Astrocyte of the cerebellum (primary cell): Measurements from ENCODE around the gene PACRGL.

Experiments used
- DNase-seq: peaks from one replicate; pipeline ENCODE4 v3.0.0-alpha.2; 2011; ENCODE audit warnings: low read depth
- H3K4me3 ChIP-seq: 2 replicates; pipeline ENCODE4 v1.5.1; 2011; ENCODE audit warnings: mild to moderate bottlenecking, low read depth, low read length, moderate library complexity
- in situ Hi-C: cut with HindIII; loops from 2 replicates; pipeline ENCODE4 v1.10.0; 2017; ENCODE audit warnings: low sequenced_read_pairs
- TF ChIP-seq, protein P1 (sequence below): IDR thresholded peaks from 2 replicates; pipeline ENCODE4 v1.5.1; 2012; ENCODE audit warnings: low read length, low read depth, moderate library complexity, mild to moderate bottlenecking; ENCODE audit errors: missing control alignments

PACRGL gene

DNA sequence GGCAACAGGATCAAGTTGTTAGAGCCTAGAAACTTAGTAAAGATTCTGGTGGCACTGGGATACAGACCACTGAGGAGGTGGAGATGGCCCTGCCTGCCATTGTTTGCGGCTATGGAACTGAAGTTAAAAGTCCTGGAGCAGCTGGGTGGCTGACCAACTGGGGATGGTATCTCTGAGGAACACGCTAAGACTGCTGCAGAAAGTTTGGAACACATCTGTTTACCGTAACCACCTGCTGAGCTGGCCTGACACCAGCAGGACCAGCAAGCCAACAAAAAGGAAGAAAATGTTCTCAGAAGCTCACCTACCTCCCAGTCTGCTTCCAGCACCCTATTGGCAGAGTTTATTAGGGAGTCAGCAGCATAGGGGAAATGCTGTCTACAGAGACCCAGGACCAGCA lies 17.4 kb upstream of the PACRGL start:
- TF ChIP-seq, protein P1, sequence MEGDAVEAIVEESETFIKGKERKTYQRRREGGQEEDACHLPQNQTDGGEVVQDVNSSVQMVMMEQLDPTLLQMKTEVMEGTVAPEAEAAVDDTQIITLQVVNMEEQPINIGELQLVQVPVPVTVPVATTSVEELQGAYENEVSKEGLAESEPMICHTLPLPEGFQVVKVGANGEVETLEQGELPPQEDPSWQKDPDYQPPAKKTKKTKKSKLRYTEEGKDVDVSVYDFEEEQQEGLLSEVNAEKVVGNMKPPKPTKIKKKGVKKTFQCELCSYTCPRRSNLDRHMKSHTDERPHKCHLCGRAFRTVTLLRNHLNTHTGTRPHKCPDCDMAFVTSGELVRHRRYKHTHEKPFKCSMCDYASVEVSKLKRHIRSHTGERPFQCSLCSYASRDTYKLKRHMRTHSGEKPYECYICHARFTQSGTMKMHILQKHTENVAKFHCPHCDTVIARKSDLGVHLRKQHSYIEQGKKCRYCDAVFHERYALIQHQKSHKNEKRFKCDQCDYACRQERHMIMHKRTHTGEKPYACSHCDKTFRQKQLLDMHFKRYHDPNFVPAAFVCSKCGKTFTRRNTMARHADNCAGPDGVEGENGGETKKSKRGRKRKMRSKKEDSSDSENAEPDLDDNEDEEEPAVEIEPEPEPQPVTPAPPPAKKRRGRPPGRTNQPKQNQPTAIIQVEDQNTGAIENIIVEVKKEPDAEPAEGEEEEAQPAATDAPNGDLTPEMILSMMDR = no peak
- no peak for DNase-seq
- no peak overlapping the region for H3K4me3 ChIP-seq
- in situ Hi-C loops = no loop called here

DNA sequence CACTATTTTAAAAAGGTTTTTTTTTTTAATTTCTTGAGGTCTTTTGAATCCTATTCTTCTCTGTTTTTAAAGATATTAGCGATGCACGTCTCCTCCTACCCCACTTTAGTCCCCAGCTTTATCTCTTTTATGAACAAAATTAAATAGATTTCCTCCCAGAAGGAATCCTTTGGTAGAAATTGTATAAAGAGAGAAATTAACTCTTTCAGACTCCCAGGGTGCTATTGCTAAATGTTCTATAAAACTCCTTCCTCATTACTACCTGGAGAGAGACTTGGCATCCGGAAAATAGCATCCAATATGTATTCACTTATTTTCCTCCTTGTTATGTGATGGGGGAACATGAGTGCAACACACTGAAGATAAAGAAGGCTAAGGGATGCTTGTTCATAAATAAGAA lies 16.5 kb upstream of the PACRGL start:
- H3K4me3 ChIP-seq = no peak overlapping the region
- TF ChIP-seq, protein P1 = no peak
- in situ Hi-C loops = no loop called here
- DNase-seq = no peak

DNA sequence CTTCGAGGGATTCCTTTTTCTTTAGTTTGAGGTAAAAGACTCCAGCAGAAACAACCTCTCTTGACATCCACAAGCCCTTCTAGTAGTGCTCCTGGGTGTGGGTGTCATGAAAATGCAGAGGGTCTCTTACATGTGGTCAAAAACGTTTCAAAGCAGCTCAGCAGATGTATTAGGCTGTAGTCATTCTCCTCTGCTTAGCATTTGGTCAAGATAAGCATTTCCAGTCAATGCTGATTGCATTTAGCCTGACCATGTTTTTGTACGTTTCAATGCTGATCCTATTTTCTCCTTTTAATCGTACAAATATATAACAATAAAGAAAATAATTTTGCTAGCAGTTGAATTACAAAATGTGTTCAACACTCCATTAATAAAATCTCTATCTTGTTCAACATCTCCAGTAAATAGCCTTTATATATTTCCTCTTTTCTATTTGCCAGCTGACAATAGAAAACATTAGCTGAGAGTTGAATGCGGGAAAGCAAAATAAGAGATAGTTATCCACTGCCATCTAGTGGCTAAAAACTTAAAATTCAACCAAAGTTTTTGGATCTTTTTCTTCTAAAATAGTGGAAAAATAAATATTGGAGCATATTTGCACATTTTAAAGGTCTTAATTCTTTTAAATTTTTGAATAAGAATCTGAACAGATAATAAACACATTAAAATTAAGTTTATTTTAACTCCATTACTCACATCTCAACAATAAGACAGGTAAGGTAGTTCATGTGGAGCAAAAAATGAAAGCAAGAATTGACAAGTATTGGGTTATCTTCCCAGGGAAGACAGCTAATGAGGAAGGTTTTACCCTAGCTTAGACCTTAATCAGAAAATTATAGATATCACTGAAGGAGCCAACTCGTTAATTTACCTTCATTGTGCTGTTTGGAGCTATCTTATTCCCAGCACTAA lies 15.2 kb upstream of the PACRGL start:
- H3K4me3 ChIP-seq = no peak overlapping the region
- in situ Hi-C loops = no loop called here
- peak; percentile 11 for DNase-seq
- TF ChIP-seq, protein P1 = peak; percentile 17

DNA sequence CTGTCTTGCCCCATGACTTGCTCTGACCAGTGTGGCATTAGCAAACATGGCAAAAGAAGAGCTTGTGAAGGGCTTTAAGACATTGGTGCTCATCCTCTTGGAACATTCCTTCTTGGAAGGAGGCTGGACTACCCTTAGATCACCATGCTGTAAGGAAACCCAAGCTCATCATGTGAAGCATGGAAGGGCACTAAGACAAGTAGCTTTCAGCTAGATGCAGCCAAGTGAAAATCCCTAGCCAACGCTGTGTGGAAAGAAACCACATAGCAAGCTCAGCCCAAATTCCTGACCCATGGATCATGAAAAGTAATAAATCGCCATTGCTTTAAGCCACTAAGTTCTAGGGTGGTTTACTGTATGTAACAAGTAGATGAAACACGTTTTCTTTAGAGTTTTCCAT lies 12.4 kb upstream of the PACRGL start:
- TF ChIP-seq, protein P1 = no peak
- in situ Hi-C loops = no loop called here
- peak; percentile 75 for DNase-seq
- H3K4me3 ChIP-seq = no peak overlapping the region

GRCh38 chr4:20696815-20697214 lies 3.4 kb upstream of the PACRGL start:
- in situ Hi-C loops = no loop called here
- no peak overlapping the region for H3K4me3 ChIP-seq
- TF ChIP-seq, protein P1 = no peak
- DNase-seq = no peak

DNA sequence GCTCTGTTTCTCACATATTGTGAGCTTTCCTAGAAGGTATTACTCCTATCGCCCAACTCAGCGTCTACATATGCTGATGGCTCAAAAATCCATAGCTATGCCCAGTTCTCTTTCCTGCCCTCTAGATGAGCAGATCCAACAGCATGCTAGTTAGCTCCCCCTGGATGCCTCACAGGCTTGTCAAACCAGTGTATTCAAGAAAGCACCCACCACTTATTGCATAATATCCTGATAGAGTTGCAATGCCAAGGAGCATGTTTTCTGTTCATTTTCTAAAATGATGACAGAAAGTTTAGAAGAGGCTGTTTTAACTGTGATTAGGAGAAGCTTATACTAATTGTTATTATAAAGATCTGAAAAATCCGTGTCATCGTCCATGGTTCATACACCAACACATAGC lies 1.9 kb upstream of the PACRGL start:
- no peak overlapping the region for H3K4me3 ChIP-seq
- no peak for DNase-seq
- in situ Hi-C loops = no loop called here
- TF ChIP-seq, protein P1 = no peak
